HG02610 (cell line): ENCODE results near the gene CYP20A1.

Experiments
- ATAC-seq: cut with Tn5 transposase; IDR thresholded peaks from one replicate; pipeline ENCODE4 v1.9.1; 2021; ENCODE audit warnings: mild to moderate bottlenecking, moderate library complexity; ENCODE audit not compliant: unreplicated experiment

Gene CYP20A1

GRCh38 chr2:203354966-203355365 lies 116.1 kb downstream of the CYP20A1 start:
- ATAC-seq: no peak
